AG08396 (cell line): ENCODE results near the gene PRIM2.
"Not testable (repeated sequence)": the region's sequence is repeated elsewhere in the genome, so short reads cannot be mapped to it uniquely, and the experiment has no call there.

Source experiments
- DNase-seq: peaks from one replicate; pipeline ENCODE4 v3.0.0; 2012; ENCODE audit warnings: low spot score, mixed read lengths

The PRIM2 gene

DNA sequence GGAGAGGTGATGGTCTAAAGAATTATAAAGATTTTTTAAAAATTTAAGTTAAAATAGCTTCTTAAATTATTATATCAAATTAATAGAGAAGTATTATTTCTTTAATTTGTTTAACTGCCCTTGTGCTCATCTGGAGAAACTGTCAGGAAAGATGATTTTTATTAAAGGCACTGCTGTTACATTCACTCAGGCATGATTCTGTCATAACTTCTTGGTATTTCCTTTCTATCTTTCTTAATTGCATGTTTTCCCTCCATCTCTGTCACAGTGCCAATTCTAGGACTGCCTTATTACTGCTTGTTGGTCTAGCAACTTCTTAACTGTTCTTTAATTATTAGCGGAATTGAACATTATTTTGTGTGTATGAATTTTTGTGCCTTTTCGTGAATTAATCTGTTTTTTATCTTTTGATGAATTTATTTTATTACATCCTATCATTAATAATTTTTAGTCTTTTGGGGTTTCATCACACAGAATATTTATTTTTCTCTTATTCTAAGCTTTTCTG is 47.7 kb downstream of the PRIM2 start:
- not testable (repeated sequence) for DNase-seq

DNA sequence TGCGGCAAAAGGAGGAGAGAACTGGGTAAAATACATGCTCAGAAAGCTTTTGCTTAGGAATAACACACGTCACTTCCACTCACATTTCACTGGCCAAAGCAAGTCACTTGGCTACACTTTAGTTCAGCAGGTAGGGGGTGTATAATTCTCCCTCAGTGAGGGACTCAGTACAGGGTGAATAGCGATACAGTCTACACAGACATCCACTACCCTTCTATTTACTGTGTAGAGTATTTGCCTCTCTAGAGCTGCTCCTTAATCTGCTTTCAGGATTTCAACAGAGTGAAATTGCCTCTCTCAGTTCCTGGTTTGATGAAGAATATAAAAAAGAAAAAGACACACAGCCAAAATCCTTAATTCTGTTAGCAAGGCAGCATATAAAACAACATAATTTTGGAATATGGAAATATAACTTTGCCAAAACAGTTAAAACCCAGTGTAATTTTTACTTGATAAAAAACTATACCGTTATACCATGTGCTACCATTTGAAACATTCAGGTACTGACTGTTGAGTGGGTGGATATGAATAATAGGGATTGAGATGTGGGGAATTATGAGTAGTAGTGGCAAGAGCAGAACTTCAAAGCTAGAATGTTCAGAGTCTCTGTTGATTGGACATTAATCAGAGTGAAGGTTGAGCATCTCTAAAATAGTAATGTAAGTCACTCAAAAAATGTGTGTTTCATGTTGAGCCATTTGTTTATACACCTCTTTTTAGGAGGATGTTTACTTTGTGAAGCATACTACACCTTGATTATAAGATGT is 51.7 kb downstream of the PRIM2 start:
- not testable (repeated sequence) for DNase-seq

DNA sequence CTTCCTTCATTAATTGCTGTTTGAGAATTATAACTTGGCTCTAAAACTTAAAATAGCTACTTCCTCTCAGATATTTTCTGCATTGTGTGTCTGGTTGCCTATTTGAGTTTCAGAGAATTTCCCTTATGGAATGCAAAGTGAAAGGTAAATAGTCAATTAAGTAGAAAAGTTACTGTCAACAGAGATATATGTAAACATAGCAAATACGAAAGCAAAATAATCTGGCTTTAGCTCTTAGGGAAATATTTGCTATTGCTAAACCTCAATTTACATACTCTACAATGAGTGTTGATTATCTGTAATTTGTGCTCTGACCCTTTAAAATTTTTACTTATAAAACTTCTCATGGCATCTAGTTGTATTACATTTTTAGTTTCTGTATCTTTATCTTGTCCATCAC is 54.3 kb downstream of the PRIM2 start:
- not testable (repeated sequence) for DNase-seq

DNA sequence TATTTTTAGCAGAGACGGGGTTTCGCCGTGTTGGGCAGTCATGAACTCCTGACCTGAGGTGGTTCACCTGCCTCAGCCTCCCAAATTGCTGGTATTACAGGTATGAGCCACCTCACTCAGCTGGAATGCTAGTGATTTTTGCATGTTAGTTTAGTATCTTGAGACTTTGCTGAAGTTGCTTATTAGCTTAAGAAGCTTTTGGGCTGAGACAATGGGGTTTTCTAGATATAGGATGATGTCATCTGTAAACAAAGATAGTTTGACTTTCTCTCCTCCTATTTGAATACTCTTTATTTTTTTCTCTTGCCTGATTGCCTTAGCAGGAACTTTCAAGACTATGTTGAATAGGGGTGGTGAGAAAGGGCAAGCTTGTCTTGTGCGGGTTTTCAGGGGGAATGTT is 57.3 kb downstream of the PRIM2 start:
- DNase-seq = not testable (repeated sequence)

DNA sequence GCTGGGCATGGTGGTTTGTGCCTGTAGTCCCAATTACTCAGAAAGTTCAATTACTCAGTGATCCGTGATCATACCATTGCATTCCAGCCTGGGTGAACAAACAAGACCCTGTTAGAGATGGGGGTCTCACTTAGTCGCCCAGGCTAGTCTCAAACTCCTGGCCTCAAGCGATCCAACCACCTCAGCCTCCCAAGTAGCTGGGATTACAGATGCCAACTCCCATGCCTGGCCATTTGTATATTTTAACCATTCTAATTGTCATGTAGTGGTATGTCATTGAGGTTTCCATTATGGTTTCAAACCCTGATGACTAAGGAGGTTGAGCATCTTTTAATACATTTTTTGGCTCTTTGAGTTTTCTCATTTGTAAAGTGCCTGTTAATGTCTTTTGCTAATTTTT is 58.7 kb downstream of the PRIM2 start:
- DNase-seq = not testable (repeated sequence)

DNA sequence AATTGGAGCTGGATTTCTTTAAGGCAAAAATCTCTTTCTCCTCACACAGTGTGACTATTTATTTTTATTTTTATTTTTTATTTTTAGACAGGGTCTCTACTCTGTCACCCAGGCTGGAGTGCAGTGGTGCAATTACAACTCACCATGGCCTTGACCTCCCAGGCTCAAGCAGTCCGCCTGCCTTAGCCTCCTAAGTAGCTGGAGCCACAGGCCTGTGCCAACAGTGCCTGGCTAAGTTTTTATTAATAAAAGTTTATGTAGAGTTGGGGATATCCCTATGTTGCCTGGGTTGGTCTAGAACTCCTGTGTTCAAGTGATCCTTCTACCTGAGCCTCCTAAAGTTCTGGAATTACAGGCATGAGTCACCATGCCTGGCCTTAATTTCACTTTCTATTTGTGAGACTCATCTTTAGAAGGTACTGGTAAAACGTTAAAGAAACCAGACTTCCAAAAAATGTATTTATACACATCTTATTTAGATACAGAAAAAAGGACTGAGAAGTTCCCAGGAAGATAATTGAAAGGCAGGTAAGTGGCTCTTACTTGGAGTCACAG is 71.7 kb downstream of the PRIM2 start:
- DNase-seq = not testable (repeated sequence)

DNA sequence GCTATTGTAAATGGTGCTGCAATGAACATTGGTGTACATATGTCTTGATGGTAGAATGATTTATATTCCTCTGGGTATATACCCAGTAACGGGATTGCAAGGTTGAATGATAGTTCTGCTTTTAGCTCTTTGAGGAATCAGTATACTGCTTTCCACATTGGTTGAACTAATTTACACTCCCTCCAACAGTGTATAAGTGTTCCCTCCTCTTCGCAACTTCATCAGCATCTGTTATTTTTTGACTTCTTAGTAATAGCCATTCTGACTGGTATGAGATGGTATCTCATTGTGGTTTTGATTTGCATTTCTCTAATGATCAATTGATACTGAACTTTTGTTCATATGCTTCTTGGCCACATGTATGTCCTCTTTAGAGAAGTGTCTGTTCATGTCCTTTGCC is 73.4 kb downstream of the PRIM2 start:
- not testable (repeated sequence) for DNase-seq

DNA sequence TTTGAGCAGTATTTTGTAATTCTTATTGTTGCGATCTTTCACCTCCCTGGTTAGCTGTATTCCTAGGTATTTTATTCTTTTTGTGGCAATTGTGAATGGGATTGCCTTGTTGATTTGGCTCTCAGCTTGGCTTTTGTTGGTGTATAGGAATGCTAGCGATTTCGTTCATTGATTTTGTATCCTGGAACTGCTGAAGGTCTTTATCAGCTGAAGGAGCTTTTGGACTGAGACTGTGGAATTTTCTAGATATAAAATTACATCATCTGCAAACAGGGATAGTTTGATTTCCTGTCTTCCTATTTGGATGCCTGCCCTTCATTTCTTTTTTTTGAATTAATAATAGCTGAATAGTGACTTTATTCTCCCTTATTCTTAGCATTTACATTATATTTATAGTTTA is 74.6 kb downstream of the PRIM2 start:
- DNase-seq = not testable (repeated sequence)

DNA sequence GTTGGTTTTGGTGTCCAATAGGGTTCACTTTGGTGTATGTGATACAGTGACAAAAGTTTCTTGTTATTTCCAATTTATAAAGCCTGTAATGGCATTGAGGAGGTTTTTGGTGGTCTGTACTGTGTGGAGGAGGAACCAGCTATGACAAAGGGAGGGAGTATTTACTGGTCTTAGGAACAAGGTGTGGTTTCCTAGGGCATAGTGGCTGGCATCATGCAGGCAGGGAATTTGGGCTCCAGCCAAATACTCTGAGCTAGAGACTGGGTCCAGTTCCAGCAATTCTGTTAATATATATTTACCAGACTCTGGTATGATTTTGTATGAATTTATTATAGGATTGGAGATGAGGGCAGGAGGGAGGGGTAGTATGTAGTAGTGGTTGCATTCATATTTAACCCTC is 101.9 kb downstream of the PRIM2 start:
- DNase-seq = not testable (repeated sequence)

DNA sequence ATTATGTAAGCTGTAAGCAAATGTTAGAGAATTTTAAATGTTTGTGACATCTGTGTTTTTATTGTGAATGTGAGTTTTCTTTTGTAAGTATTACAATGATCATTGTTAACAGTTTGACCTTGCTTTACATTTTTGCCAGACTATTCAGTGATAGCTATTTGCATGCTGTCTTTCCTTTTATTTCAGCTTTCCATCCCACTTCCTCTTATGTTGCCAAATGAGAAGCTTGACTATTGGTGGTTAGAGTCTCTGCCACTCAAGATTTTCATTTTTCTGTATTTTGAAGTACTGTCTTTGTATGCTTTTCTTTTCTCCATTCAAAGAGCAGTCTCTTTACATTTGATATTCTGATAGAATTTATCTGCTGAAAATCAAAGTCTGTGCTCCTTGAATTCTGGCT is 104.1 kb downstream of the PRIM2 start:
- no peak for DNase-seq

DNA sequence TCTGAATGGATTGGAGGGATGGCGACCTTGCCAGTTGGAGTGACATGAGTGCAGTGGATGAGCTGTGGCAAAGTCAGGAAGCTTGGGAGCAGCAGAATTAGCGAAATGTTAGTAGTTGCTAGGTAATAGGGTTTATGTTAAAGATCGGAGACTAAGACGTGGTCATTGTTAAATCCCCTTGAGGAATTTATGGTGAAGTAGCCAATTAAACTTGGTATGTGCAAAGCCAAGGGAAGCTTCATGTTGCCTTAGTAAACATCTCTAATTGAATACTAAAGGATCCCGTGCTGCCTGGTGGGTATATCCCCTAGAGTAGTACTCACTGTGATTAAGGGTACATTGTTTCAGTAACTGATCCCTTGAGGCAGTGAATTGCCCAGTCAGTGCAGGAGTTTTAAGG is 106.0 kb downstream of the PRIM2 start:
- no peak for DNase-seq

DNA sequence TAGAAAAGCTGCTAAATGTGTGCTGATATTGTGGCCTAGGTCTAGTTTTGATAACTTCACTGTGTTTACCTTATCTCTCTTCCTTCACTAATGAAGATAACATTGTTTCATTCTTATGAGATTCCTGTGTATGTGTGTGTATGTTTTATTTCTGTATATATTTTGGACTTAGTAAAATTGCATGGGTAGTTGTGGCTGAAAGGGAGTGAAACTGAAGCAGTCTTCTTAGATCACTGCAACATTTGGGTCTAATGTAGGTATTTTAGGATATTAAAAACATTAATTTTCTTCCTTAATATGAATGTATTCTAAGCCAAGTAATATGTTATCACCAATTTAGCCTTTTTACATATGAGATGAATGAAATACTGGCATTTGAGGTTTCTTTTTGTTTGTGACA is 114.3 kb downstream of the PRIM2 start:
- not testable (repeated sequence) for DNase-seq

DNA sequence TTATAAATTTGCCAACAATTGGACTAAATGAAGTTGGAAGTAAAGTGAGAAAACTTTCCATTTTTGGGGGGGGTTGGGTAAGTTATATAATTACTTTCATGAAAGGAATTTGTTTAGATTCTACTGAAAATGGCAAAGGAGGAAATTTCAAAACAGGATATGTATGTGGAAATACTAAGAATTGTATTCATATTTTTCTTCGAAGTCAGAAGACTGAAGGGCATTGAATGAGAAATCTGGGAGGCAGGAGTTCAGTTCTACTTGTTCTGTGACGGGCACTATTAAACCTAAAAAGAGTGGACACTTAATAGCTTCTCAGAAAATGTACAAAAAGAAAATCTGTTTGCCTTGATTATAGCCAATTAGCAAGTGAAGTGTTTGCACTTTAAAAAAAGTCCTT is 114.7 kb downstream of the PRIM2 start:
- no peak for DNase-seq

DNA sequence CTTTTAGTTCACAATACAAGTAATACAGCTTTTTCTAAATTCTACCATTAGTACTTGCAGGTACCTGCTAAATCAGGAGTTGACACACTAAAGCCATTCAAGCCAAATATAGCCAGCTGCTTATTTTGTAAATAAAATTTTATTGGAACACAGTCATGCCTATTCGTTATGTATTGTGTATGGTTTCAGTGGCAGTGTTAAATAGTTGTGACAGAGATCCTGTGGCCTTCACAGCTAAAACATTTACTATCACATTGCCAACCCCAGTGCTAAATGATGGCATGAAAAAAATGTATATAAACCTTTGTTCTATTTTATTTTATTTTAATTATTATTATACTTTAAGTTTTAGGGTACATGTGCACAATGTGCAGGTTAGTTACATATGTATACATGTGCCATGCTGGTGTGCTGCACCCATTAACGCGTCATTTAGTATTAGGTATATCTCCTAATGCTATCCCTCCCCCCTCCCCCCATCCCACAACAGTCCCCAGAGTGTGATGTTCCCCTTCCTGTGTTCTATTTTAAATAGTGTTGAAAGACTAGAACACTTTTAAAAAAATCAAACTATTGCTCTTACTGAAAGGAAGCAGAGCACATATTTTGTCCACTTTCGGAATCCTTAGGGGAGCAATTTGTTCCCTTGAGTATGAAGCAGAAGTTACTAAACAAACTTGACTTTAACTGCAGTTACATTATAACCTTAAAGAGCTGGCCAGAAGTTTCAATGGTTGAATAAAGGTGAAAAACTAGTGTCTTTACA is 115.7 kb downstream of the PRIM2 start:
- no peak for DNase-seq

DNA sequence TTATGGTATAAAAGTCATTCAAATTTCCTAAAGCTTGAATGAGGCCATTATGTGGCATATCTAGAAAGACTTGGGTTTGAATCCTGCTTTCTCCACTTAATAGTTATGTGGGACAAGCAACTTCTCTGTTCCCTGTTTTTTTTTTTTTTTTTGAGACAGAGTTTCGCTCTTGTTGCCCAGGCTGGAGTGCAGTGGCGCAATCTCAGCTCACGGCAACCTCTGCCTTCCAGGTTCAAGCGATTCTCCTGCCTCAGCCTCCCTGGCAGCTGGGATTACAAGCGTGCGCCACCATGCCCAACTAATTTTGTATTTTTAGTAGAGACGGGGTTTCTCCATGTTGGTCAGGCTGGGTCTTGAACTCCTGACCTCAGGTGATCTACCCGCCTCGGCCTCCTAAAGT is 116.4 kb downstream of the PRIM2 start:
- not testable (repeated sequence) for DNase-seq

DNA sequence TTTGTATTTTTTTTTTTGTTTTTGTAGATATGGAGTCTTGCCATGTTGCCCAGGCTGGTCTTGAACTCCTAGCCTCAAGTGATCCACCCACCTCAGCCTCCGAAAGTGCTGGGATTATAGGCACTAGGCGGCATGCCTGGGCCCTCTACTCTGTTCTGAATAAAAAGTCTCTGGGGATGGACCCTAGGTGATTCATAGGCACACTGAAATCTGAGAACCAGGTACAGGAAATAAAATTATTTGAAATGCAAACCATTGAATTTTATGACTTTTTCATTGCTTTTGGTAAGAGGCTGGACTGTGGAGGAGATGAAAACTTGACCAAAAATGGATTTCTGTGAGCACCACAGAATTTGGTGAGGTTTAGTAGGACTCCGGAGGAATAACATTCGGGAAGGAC is 117.5 kb downstream of the PRIM2 start:
- DNase-seq = no peak

DNA sequence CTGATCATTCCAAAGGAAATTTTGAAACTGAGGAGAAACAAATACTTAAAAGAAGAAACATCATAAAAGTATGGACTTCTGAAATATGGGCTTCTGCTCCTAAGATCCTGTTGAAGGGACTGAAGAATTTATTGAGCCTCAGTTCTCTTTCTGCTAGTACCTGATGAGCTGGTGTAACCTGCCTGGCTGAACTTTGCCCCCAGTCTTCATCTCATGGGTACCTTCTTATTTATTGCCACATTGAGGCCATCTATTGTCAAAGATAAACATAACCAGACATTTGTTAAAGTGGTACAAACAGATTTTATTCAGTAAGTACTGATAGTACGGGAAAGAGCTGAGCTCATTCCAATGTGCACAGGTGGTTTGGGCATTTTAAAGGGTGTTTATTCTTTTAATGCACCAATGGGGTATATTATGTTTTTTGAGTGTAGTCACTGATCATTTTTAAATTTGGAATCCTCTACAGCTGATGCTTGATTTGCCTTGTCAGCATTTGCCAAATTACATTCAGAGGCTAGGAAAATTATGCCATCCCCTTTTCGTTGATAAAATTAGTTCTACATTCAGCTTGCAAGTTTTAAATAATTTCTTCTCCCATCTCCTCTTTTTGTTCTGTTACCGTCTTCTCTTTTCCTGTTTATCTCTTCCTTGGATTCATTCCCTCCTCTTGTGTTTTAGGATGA is 118.2 kb downstream of the PRIM2 start:
- DNase-seq = no peak

DNA sequence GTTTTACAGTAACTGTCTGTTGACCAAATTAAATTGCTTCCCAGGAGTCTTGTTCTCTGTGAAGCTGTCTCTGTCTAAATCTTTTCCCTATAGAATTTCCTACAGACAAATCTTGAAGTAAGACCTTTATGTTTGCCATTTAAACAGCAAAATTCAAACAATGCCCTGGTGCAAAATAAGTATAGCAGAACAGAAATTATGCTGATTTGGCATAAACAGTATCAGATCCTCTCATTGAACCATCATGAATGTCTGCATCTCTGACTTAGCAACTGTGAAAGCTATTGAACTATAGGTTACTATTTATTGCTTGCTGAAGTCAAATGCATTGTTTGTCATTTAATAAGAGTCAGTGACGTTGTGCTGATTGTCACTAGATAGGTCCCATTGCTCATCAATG is 123.3 kb downstream of the PRIM2 start:
- not testable (repeated sequence) for DNase-seq

DNA sequence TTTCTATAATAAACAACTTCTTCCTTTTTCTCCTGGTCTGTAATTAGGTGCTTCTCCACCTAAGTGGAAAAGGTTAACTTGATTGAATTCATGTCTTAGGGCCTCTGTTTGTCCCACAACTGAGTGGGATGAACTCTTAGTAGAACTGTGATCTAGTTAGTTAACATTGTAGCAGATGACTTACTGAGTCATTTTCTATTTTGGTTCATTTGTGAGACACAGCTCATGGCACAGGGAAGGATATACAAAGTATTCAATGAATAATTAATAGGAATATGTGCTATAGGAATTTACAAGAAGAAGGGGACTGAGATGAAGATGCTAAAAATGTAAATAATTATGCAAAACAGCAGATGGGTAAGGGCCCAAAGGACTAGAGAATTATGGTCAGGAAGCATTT is 124.7 kb downstream of the PRIM2 start:
- DNase-seq = not testable (repeated sequence)

DNA sequence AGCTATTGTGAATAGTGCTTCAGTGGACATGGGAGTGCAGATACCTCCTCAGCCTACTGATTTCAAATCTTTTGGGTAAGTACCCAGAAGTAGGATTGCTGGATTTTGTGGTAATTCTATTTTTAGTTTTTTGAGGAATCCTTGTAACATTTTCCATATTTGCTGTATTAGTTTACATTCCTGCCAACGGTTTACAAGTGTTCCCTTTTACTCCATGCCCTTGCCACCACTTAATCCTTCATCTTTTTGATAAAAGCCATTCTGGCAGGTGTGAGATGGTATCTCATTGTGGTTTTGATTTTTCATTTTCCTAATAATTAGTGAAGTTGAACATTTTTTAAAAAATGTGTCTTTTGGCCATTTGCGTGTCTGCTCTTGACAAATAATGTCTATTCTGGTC is 125.8 kb downstream of the PRIM2 start:
- not testable (repeated sequence) for DNase-seq

DNA sequence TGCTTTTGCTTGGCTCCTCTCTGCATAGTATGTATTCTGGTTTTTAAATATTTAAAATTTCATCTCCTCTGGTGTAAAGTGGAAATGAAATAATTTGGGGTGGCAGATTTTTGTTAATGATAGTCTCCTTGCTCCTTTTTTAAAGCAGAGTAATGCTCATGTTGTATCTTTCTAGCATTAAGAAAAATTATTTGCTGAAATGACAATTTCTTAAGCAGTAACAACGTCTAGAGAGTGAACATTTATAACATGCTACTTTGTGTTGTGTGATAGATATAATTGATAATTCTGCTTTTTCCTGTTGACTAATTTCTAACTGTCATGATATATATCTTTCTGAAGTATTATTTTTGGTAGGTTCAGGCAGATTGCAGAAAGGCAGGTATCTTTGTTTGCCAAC is 127.4 kb downstream of the PRIM2 start:
- not testable (repeated sequence) for DNase-seq

DNA sequence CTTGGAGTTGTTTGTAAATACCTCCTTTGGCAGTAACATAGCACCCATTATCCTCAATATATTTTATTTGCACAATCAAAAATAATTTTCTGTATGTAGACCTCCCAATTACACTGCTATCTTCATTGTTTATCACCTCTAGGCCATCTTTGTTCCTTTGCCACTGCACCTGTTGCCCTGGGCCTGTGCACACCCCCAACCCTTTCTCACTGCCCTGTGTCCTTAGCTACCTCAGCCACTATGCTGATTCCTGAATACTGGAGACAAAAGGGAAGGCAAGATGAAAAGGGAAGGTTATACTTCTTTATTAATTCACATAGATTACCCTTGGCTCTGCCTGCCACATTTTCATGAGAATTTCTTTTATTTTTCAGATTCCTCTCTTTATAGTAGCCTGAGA is 127.9 kb downstream of the PRIM2 start:
- DNase-seq = not testable (repeated sequence)
